Measurements from ENCODE around the gene SRP9. TPM values are rescaled to one million over a fixed set of nuclear protein-coding genes. Genes with fewer than 3 reads are reported as not detected.

Gene SRP9
- total and polyA plus RNA-seq, 10 of the 15 experiments (the other 5 are each of a cell fraction or from before 2014, with no cell fraction given) = 248 to 1,200 (median 514) TPM

DNA sequence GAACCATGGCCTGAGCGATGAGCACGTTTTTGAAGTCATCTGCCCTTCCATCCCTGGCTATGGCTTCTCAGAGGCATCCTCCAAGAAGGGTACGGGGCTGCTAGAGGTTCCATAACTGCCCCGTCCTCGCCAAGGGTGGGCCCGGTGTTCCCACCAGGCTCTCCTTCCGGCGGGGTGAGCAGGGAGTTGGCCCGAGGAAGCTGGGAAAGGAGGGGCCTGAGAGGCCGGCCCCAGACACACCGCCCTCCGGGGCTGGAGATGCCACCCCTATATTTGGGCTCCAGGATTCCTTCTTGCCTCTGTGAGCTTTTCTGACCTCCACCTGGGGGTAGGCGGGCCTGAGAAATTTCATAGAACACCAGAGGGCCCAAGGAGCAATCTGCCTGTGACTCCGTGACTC lies 61.2 kb downstream of the SRP9 start:
- Histone ChIP-seq H3K36me3 (ENCODE audit: control insufficient read depth in 2 of 2, insufficient read depth in 2 of 2, low read length in 1 of 2) (no peaks in the 10 kb centered on the region), H3K4me2 (ENCODE audit: control insufficient read depth, insufficient read depth) (no peak overlapping the region), H2AFZ (ENCODE audit: control insufficient read depth, low read depth, low read length) (no peak overlapping the region), H3K9me3 (replicated peaks; ENCODE audit: control insufficient read depth, insufficient read depth, low read length) (no peaks in the 10 kb centered on the region), H3K27ac (ENCODE audit: control insufficient read depth, insufficient read depth) (no peak overlapping the region), H3K9ac (ENCODE audit: control insufficient read depth, insufficient read depth, low read length) (no peak overlapping the region), H3K79me2 (ENCODE audit: control insufficient read depth, insufficient read depth, low read length) (no peaks in the 10 kb centered on the region), H3K4me1 (ENCODE audit: control insufficient read depth, insufficient read depth, low read length) (no peaks in the 10 kb centered on the region), H3K27me3 (replicated peaks in 1 of 2; ENCODE audit: control insufficient read depth in 2 of 2, insufficient read depth in 2 of 2, low read length in 1 of 2) (no peaks in the 10 kb centered on the region), H4K20me1 (ENCODE audit: control insufficient read depth, insufficient read depth) (no peaks in the 10 kb centered on the region), H3K4me3 (no peak overlapping the region)
- ATAC-seq (no peak), DNase-seq (ENCODE audit: low read depth, low spot score) (no peak), FAIRE-seq (no peak)
- POLR2A ChIA-PET = interaction anchor here (0.6 kb wide), 1 partner anchor 148 kb away, joined by 3 read pairs; no protein-coding TSS in a partner anchor
- BruUV-seq (replicated peaks) = no TSS peak
- CTCF ChIA-PET = interaction anchor here (1.1 kb wide), 1 partner anchor 60 kb away, joined by 3 read pairs; no protein-coding TSS in a partner anchor
- in situ Hi-C loops (cut with MboI) (no loop called here), intact Hi-C loops (cut with micrococcal nuclease; ENCODE audit: unreplicated experiment) (no loop called here)
- TF ChIP-seq CHD4 (IDR thresholded peaks at IDR 0.05) (no peak), PML (IDR thresholded peaks at IDR 0.05; ENCODE audit: low read length) (no peak), ZNF274 (IDR thresholded peaks at IDR 0.05; ENCODE audit: insufficient read depth, insufficient read length) (no peak), POLR2AphosphoS2 (IDR thresholded peaks at IDR 0.05; ENCODE audit: low read depth, low read length) (no peak), SMAD5 (IDR thresholded peaks at IDR 0.05; ENCODE audit: low read depth) (no peak), ASH2L (IDR thresholded peaks at IDR 0.05; ENCODE audit: borderline replicate concordance, low read depth) (no peak), IKZF1 (conservative IDR thresholded peaks at IDR 0.05) (no peak), NR2C2 (IDR thresholded peaks at IDR 0.05; ENCODE audit: borderline replicate concordance, control insufficient read depth, insufficient read length, low read depth) (no peak), JUND (IDR thresholded peaks at IDR 0.05; ENCODE audit: low read depth, low read length) (no peak), NFYA (IDR thresholded peaks at IDR 0.05; ENCODE audit: borderline replicate concordance, low read depth, low read length) (no peak), FOXK2 (IDR thresholded peaks at IDR 0.05) (no peak)
- WGBS (ENCODE audit: insufficient coverage, insufficient replicate concordance, low lambda C conversion rate, missing lambda C conversion rate) = 68% methylated on average over 14 of the region's 14 CpGs
- RAD21 ChIA-PET (ENCODE audit: unreplicated experiment) = no interaction called here
- SMC1A ChIA-PET (ENCODE audit: uncharacterized antibody, unreplicated experiment) = no interaction called here

Small RNA genes within 50 kb of the gene (small RNA-seq; reads per million reads assigned to genes)
- not detected for gene RNU6-1304P

Other genes starting within 250 kb of the SRP9 start
- gene ENAH, start 124.7 kb upstream of the SRP9 start, total RNA-seq (2014; rRNA removed) = not detected in 2 replicates
- not detected in 2 replicates for gene ENAH, start 124.7 kb upstream of the SRP9 start, total RNA-seq (2014; rRNA removed; fragmentation: Illumina TruSeq; extraction: Trizol)
- 0.40 and 0.62 TPM in 2 replicates for gene ENAH, start 124.7 kb upstream of the SRP9 start, total RNA-seq (2021)
- under 0.01 TPM in 1 of 2 replicates, not detected in the other for gene ENAH, start 124.7 kb upstream of the SRP9 start, polyA plus RNA-seq (2011; rRNA removed)
- gene ENAH, start 124.7 kb upstream of the SRP9 start, polyA plus RNA-seq (2014; fragmentation: Illumina TruSeq; extraction: Trizol) = not detected in 2 replicates
- gene ENAH, start 124.7 kb upstream of the SRP9 start, polyA plus RNA-seq (2014; fragmentation: Nextera tagmentation; extraction: Ambion mirVana) = not detected
- gene ENAH, start 124.7 kb upstream of the SRP9 start, polyA plus RNA-seq (2014; rRNA removed) = 0.06 TPM in 1 of 2 replicates, not detected in the other
- under 1 TPM; 0.06 to 0.12 TPM for gene ENAH, start 124.7 kb upstream of the SRP9 start, polyA plus RNA-seq (2016; fragmentation: Nextera tagmentation; extraction: Ambion mirVana)
- 0.73 and 1.0 TPM in 2 replicates for gene EPHX1, start 32.3 kb downstream of the SRP9 start, total RNA-seq (2014; rRNA removed)
- gene EPHX1, start 32.3 kb downstream of the SRP9 start, total RNA-seq (2014; rRNA removed; fragmentation: Illumina TruSeq; extraction: Trizol) = 1.0 TPM in 2 replicates
- 2.6 and 2.9 TPM in 2 replicates for gene EPHX1, start 32.3 kb downstream of the SRP9 start, total RNA-seq (2021)
- gene EPHX1, start 32.3 kb downstream of the SRP9 start, polyA plus RNA-seq (2011; rRNA removed) = 0.29 and 0.69 TPM in 2 replicates
- gene EPHX1, start 32.3 kb downstream of the SRP9 start, polyA plus RNA-seq (2014; fragmentation: Illumina TruSeq; extraction: Trizol) = 1.4 and 1.6 TPM in 2 replicates
- not detected for gene EPHX1, start 32.3 kb downstream of the SRP9 start, polyA plus RNA-seq (2014; fragmentation: Nextera tagmentation; extraction: Ambion mirVana)
- 0.33 and 1.6 TPM in 2 replicates for gene EPHX1, start 32.3 kb downstream of the SRP9 start, polyA plus RNA-seq (2014; rRNA removed)
- under 1 TPM; 0.64 to 0.83 TPM for gene EPHX1, start 32.3 kb downstream of the SRP9 start, polyA plus RNA-seq (2016; fragmentation: Nextera tagmentation; extraction: Ambion mirVana)
- 12.0 TPM in 2 replicates for gene TMEM63A, start 104.6 kb downstream of the SRP9 start, total RNA-seq (2014; rRNA removed)
- gene TMEM63A, start 104.6 kb downstream of the SRP9 start, total RNA-seq (2014; rRNA removed; fragmentation: Illumina TruSeq; extraction: Trizol) = 8.7 and 10.4 TPM in 2 replicates
- 27.6 and 31.8 TPM in 2 replicates for gene TMEM63A, start 104.6 kb downstream of the SRP9 start, total RNA-seq (2021)
- gene TMEM63A, start 104.6 kb downstream of the SRP9 start, polyA plus RNA-seq (2011; rRNA removed) = 21.0 and 33.5 TPM in 2 replicates
- gene TMEM63A, start 104.6 kb downstream of the SRP9 start, polyA plus RNA-seq (2014; fragmentation: Illumina TruSeq; extraction: Trizol) = 19.6 and 20.1 TPM in 2 replicates
- 1 to 10 TPM; 1.3 to 1.8 TPM for gene TMEM63A, start 104.6 kb downstream of the SRP9 start, polyA plus RNA-seq (2014; fragmentation: Nextera tagmentation; extraction: Ambion mirVana)
- 17.2 and 20.2 TPM in 2 replicates for gene TMEM63A, start 104.6 kb downstream of the SRP9 start, polyA plus RNA-seq (2014; rRNA removed)
- 10 to 100 TPM; 14.4 to 15.9 TPM for gene TMEM63A, start 104.6 kb downstream of the SRP9 start, polyA plus RNA-seq (2016; fragmentation: Nextera tagmentation; extraction: Ambion mirVana)
- gene LEFTY1, start 111.3 kb downstream of the SRP9 start, total RNA-seq (2014; rRNA removed) = 0.06 TPM in 1 of 2 replicates, not detected in the other
- gene LEFTY1, start 111.3 kb downstream of the SRP9 start, total RNA-seq (2014; rRNA removed; fragmentation: Illumina TruSeq; extraction: Trizol) = not detected in 2 replicates
- gene LEFTY1, start 111.3 kb downstream of the SRP9 start, total RNA-seq (2021) = 0.27 TPM in 1 of 2 replicates, not detected in the other
- gene LEFTY1, start 111.3 kb downstream of the SRP9 start, polyA plus RNA-seq (2011; rRNA removed) = not detected in 2 replicates
- not detected in 2 replicates for gene LEFTY1, start 111.3 kb downstream of the SRP9 start, polyA plus RNA-seq (2014; fragmentation: Illumina TruSeq; extraction: Trizol)
- not detected for gene LEFTY1, start 111.3 kb downstream of the SRP9 start, polyA plus RNA-seq (2014; fragmentation: Nextera tagmentation; extraction: Ambion mirVana)
- 0.06 TPM in 1 of 2 replicates, not detected in the other for gene LEFTY1, start 111.3 kb downstream of the SRP9 start, polyA plus RNA-seq (2014; rRNA removed)
- not detected for gene LEFTY1, start 111.3 kb downstream of the SRP9 start, polyA plus RNA-seq (2016; fragmentation: Nextera tagmentation; extraction: Ambion mirVana)
- 53.4 and 65.2 TPM in 2 replicates for gene PYCR2, start 146.4 kb downstream of the SRP9 start, total RNA-seq (2014; rRNA removed)
- 31.0 and 33.6 TPM in 2 replicates for gene PYCR2, start 146.4 kb downstream of the SRP9 start, total RNA-seq (2014; rRNA removed; fragmentation: Illumina TruSeq; extraction: Trizol)
- 77.2 and 81.8 TPM in 2 replicates for gene PYCR2, start 146.4 kb downstream of the SRP9 start, total RNA-seq (2021)
- gene PYCR2, start 146.4 kb downstream of the SRP9 start, polyA plus RNA-seq (2011; rRNA removed) = 24.3 and 46.0 TPM in 2 replicates
- gene PYCR2, start 146.4 kb downstream of the SRP9 start, polyA plus RNA-seq (2014; fragmentation: Illumina TruSeq; extraction: Trizol) = 19.1 and 47.0 TPM in 2 replicates
- gene PYCR2, start 146.4 kb downstream of the SRP9 start, polyA plus RNA-seq (2014; fragmentation: Nextera tagmentation; extraction: Ambion mirVana) = 1 to 10 TPM; 1.7 to 5.9 TPM
- gene PYCR2, start 146.4 kb downstream of the SRP9 start, polyA plus RNA-seq (2014; rRNA removed) = 62.8 and 64.9 TPM in 2 replicates
- gene PYCR2, start 146.4 kb downstream of the SRP9 start, polyA plus RNA-seq (2016; fragmentation: Nextera tagmentation; extraction: Ambion mirVana) = 10 to 100 TPM; 74.9 to 76.3 TPM
- gene LEFTY2, start 163.4 kb downstream of the SRP9 start, total RNA-seq (2014; rRNA removed) = not detected in 2 replicates
- gene LEFTY2, start 163.4 kb downstream of the SRP9 start, total RNA-seq (2014; rRNA removed; fragmentation: Illumina TruSeq; extraction: Trizol) = not detected in 2 replicates
- gene LEFTY2, start 163.4 kb downstream of the SRP9 start, total RNA-seq (2021) = not detected in 2 replicates
- gene LEFTY2, start 163.4 kb downstream of the SRP9 start, polyA plus RNA-seq (2011; rRNA removed) = not detected in 2 replicates
- not detected in 2 replicates for gene LEFTY2, start 163.4 kb downstream of the SRP9 start, polyA plus RNA-seq (2014; fragmentation: Illumina TruSeq; extraction: Trizol)
- not detected for gene LEFTY2, start 163.4 kb downstream of the SRP9 start, polyA plus RNA-seq (2014; fragmentation: Nextera tagmentation; extraction: Ambion mirVana)
- not detected in 2 replicates for gene LEFTY2, start 163.4 kb downstream of the SRP9 start, polyA plus RNA-seq (2014; rRNA removed)
- gene LEFTY2, start 163.4 kb downstream of the SRP9 start, polyA plus RNA-seq (2016; fragmentation: Nextera tagmentation; extraction: Ambion mirVana) = not detected
- 14.3 and 17.2 TPM in 2 replicates for gene SDE2, start 221.5 kb downstream of the SRP9 start, total RNA-seq (2014; rRNA removed)
- gene SDE2, start 221.5 kb downstream of the SRP9 start, total RNA-seq (2014; rRNA removed; fragmentation: Illumina TruSeq; extraction: Trizol) = 15.4 and 16.0 TPM in 2 replicates
- 12.7 and 13.0 TPM in 2 replicates for gene SDE2, start 221.5 kb downstream of the SRP9 start, total RNA-seq (2021)
- gene SDE2, start 221.5 kb downstream of the SRP9 start, polyA plus RNA-seq (2011; rRNA removed) = 19.4 and 26.6 TPM in 2 replicates
- 12.2 and 16.2 TPM in 2 replicates for gene SDE2, start 221.5 kb downstream of the SRP9 start, polyA plus RNA-seq (2014; fragmentation: Illumina TruSeq; extraction: Trizol)
- 1 to 10 TPM; 2.7 to 4.3 TPM for gene SDE2, start 221.5 kb downstream of the SRP9 start, polyA plus RNA-seq (2014; fragmentation: Nextera tagmentation; extraction: Ambion mirVana)
- gene SDE2, start 221.5 kb downstream of the SRP9 start, polyA plus RNA-seq (2014; rRNA removed) = 9.6 and 11.5 TPM in 2 replicates
- gene SDE2, start 221.5 kb downstream of the SRP9 start, polyA plus RNA-seq (2016; fragmentation: Nextera tagmentation; extraction: Ambion mirVana) = 10 to 100 TPM; 11.7 to 14.1 TPM